ENCODE data around the gene OR1S1.

GRCh38 chr11:58188770-58189169 lies 23.8 kb upstream of the OR1S1 start, which contains the start of gene OR9Q2:
- TF ChIP-seq SRF (IDR thresholded peaks at IDR 0.05; ENCODE audit: low read depth) (no peak), POLR2A (IDR thresholded peaks at IDR 0.05; ENCODE audit: borderline replicate concordance, extremely low read depth, insufficient read depth, insufficient read length) (no peak), CEBPB (IDR thresholded peaks at IDR 0.05; ENCODE audit: low read depth) (no peak), CBX3 (IDR thresholded peaks at IDR 0.05; ENCODE audit: low read depth) (no peak), EZH2 (IDR thresholded peaks at IDR 0.05) (no peak), JUND (IDR thresholded peaks at IDR 0.05) (no peak), ELF1 (IDR thresholded peaks at IDR 0.05; ENCODE audit: borderline replicate concordance, low read depth) (no peak), SIN3A (IDR thresholded peaks at IDR 0.05; ENCODE audit: low read depth) (no peak), RAD21 (IDR thresholded peaks at IDR 0.05; ENCODE audit: low read depth) (no peak)
- TF ChIP-seq, protein P1, sequence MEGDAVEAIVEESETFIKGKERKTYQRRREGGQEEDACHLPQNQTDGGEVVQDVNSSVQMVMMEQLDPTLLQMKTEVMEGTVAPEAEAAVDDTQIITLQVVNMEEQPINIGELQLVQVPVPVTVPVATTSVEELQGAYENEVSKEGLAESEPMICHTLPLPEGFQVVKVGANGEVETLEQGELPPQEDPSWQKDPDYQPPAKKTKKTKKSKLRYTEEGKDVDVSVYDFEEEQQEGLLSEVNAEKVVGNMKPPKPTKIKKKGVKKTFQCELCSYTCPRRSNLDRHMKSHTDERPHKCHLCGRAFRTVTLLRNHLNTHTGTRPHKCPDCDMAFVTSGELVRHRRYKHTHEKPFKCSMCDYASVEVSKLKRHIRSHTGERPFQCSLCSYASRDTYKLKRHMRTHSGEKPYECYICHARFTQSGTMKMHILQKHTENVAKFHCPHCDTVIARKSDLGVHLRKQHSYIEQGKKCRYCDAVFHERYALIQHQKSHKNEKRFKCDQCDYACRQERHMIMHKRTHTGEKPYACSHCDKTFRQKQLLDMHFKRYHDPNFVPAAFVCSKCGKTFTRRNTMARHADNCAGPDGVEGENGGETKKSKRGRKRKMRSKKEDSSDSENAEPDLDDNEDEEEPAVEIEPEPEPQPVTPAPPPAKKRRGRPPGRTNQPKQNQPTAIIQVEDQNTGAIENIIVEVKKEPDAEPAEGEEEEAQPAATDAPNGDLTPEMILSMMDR (IDR thresholded peaks at IDR 0.05 in 2 of 3, conservative IDR thresholded peaks at IDR 0.05 in 1 of 3; ENCODE audit: borderline replicate concordance in 1 of 3, insufficient read depth in 1 of 3, low read depth in 2 of 3, low read length in 2 of 3): no peak
- TF ChIP-seq, protein P2, sequence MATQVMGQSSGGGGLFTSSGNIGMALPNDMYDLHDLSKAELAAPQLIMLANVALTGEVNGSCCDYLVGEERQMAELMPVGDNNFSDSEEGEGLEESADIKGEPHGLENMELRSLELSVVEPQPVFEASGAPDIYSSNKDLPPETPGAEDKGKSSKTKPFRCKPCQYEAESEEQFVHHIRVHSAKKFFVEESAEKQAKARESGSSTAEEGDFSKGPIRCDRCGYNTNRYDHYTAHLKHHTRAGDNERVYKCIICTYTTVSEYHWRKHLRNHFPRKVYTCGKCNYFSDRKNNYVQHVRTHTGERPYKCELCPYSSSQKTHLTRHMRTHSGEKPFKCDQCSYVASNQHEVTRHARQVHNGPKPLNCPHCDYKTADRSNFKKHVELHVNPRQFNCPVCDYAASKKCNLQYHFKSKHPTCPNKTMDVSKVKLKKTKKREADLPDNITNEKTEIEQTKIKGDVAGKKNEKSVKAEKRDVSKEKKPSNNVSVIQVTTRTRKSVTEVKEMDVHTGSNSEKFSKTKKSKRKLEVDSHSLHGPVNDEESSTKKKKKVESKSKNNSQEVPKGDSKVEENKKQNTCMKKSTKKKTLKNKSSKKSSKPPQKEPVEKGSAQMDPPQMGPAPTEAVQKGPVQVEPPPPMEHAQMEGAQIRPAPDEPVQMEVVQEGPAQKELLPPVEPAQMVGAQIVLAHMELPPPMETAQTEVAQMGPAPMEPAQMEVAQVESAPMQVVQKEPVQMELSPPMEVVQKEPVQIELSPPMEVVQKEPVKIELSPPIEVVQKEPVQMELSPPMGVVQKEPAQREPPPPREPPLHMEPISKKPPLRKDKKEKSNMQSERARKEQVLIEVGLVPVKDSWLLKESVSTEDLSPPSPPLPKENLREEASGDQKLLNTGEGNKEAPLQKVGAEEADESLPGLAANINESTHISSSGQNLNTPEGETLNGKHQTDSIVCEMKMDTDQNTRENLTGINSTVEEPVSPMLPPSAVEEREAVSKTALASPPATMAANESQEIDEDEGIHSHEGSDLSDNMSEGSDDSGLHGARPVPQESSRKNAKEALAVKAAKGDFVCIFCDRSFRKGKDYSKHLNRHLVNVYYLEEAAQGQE (IDR thresholded peaks at IDR 0.05; ENCODE audit: low read depth): no peak

All from HCT116 (cell line).